Non-pigmented ciliary epithelial cell (primary cell): Measurements from ENCODE around the gene C19orf81.
"Not testable (repeated sequence)": the region's sequence is repeated elsewhere in the genome, so short reads cannot be mapped to it uniquely, and the experiment has no call there.

Experiments used
- DNase-seq: peaks from one replicate; pipeline ENCODE4 v3.0.0-alpha.2; 2010; ENCODE audit warnings: low read depth

The C19orf81 gene

GRCh38 chr19:50649433-50650391 is at the start of gene C19orf81:
Gene C19orf81, plus strand, starts transcription at chr19:50649445. Its CDS starts 0 bp downstream, at chr19:50649445.
- DNase-seq, result no peak

- no peak for DNase-seq
These were observed 47.7 kb upstream of the C19orf81 start for GRCh38 chr19:50601407-50602088.

GRCh38 chr19:50602089-50602422 is 47.2 kb upstream of the C19orf81 start:
- DNase-seq, result no peak

GRCh38 chr19:50602496-50602895 is 46.7 kb upstream of the C19orf81 start:
- no peak for DNase-seq

GRCh38 chr19:50602935-50603334 is 46.3 kb upstream of the C19orf81 start:
- no peak for DNase-seq

GRCh38 chr19:50604264-50605073 is 44.8 kb upstream of the C19orf81 start:
- DNase-seq, result not testable (repeated sequence)

- DNase-seq, result not testable (repeated sequence)
These were observed 43.0 kb upstream of the C19orf81 start for GRCh38 chr19:50606059-50606836.

- DNase-seq, result no peak
These were observed 41.9 kb upstream of the C19orf81 start for GRCh38 chr19:50607388-50607787.

- peak; percentile 15 for DNase-seq
These were observed 41.1 kb upstream of the C19orf81 start for GRCh38 chr19:50607874-50608785.

GRCh38 chr19:50612504-50613404 is 36.5 kb upstream of the C19orf81 start:
- DNase-seq, result not testable (repeated sequence)

GRCh38 chr19:50618379-50618778 is 30.9 kb upstream of the C19orf81 start:
- not testable (repeated sequence) for DNase-seq

GRCh38 chr19:50619184-50619583 is 30.1 kb upstream of the C19orf81 start:
- DNase-seq, result not testable (repeated sequence)

- not testable (repeated sequence) for DNase-seq
These were observed 28.8 kb upstream of the C19orf81 start for GRCh38 chr19:50620394-50620906.

- no peak for DNase-seq
These were observed 24.2 kb upstream of the C19orf81 start for GRCh38 chr19:50624949-50625600.

GRCh38 chr19:50626011-50626410 is 23.2 kb upstream of the C19orf81 start:
- DNase-seq, result no peak

- no peak for DNase-seq
These were observed 22.4 kb upstream of the C19orf81 start for GRCh38 chr19:50626795-50627194.

GRCh38 chr19:50628146-50628545 is 21.1 kb upstream of the C19orf81 start:
- DNase-seq, result no peak

- no peak for DNase-seq
These were observed 20.7 kb upstream of the C19orf81 start for GRCh38 chr19:50628551-50628950.

GRCh38 chr19:50629194-50629593 is 20.1 kb upstream of the C19orf81 start:
- no peak for DNase-seq
